Vagina (tissue), 2 donors: Measurements from ENCODE around the gene PIGC.

ENCODE experiments used
- POLR2A ChIP-seq, 2 donors: fragments of 450-650 bp; IDR thresholded peaks; one replicate each; pipeline ENCODE4 v1.6.1; 2017; ENCODE audit warnings: antibody characterized with exemption in 2 of 2, mild to moderate bottlenecking in 2 of 2, moderate library complexity in 2 of 2
- TF ChIP-seq, protein P1 (sequence below), 3 experiments: fragments of 450-650 bp in 2 of 3; fragments of 200-600 bp in 1 of 3; sonication (generic) in 1 of 3; IDR thresholded peaks; one replicate each; pipeline ENCODE4 v1.5.1; 2017 to 2019; ENCODE audit warnings: antibody characterized with exemption in 3 of 3, mild to moderate bottlenecking in 2 of 3, moderate library complexity in 2 of 3

DNA sequence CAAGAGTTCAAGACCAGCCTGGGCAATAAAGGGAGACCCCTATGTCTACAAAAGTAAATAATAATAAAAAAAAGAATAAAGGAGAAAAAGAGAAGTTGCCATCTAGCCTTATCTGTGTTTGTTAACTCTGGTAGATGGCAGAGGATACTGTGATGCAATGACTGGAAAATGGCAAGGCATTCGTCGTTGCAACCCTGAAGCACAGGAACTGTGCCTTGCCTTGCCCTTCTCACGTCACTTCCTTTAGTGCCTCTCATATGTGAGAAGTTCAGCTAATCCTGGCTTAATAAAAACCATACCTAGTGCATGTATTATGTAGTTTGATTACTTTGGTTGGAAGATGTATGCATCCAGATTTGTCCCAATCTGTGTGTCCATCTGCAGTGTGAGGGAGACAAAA lies 25.8 kb upstream of the PIGC start:
- TF ChIP-seq POLR2A (IDR thresholded peaks at IDR 0.05), result no peak
- TF ChIP-seq, protein P1, sequence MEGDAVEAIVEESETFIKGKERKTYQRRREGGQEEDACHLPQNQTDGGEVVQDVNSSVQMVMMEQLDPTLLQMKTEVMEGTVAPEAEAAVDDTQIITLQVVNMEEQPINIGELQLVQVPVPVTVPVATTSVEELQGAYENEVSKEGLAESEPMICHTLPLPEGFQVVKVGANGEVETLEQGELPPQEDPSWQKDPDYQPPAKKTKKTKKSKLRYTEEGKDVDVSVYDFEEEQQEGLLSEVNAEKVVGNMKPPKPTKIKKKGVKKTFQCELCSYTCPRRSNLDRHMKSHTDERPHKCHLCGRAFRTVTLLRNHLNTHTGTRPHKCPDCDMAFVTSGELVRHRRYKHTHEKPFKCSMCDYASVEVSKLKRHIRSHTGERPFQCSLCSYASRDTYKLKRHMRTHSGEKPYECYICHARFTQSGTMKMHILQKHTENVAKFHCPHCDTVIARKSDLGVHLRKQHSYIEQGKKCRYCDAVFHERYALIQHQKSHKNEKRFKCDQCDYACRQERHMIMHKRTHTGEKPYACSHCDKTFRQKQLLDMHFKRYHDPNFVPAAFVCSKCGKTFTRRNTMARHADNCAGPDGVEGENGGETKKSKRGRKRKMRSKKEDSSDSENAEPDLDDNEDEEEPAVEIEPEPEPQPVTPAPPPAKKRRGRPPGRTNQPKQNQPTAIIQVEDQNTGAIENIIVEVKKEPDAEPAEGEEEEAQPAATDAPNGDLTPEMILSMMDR (IDR thresholded peaks at IDR 0.05), result no peak
